Measurements from ENCODE around the gene COL4A2.

Gene COL4A2

DNA sequence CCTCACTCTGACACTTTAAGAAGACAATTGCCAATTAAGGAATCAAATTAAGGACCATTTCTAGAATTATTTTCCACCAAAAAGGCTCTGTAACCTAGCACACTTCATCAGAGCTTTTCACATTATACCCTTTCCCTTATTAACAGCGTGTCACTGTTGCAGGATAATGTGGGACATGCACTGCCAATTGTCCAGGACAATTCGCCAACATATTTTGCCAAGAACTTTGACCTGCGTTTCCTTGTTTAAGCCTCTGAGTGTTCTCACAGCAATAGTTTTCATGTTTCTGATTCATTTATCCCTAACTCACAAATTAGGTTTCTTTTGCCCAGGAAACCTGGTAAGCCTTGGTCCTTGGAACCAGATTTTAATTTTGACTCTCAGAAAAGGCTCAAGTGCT, 13.4 kb upstream of the COL4A2 start:
- H3K27ac ChIP-seq (ENCODE audit: low read depth, low read length, poor library complexity, severe bottlenecking) = no peak overlapping the region
- no peaks in the 10 kb centered on the region for H3K4me1 ChIP-seq (ENCODE audit: insufficient read depth, low read length, severe bottlenecking)
- H3K36me3 ChIP-seq (ENCODE audit: insufficient read depth, low read length) = no peaks in the 10 kb centered on the region
- H3K9me2 ChIP-seq (ENCODE audit: low read depth, low read length) = no peaks in the 10 kb centered on the region
- 0 out of 2 replicates have a peak, but pooled peaks cover 5% of the 10 kb centered on the region for H3K27me3 ChIP-seq (ENCODE audit: insufficient read depth, low read length)
- H3K79me2 ChIP-seq (ENCODE audit: insufficient read depth, low read length) = no peaks in the 10 kb centered on the region
- H3K4me3 ChIP-seq (ENCODE audit: low read depth, low read length, poor library complexity, severe bottlenecking) = no peak overlapping the region
- H2AFZ ChIP-seq (ENCODE audit: low read length) = no peak overlapping the region
- H3K4me2 ChIP-seq (ENCODE audit: low read length) = no peak overlapping the region
- H3K9ac ChIP-seq (ENCODE audit: low read length) = no peak overlapping the region
- H3F3A ChIP-seq (ENCODE audit: insufficient read depth, low read length) = no peaks in the 10 kb centered on the region
- H3K9me3 ChIP-seq (ENCODE audit: low read length) = no peaks in the 10 kb centered on the region
- no peaks in the 10 kb centered on the region for H4K20me1 ChIP-seq (ENCODE audit: insufficient read depth, low read length)
- no peak for TF ChIP-seq EZH2 (IDR thresholded peaks at IDR 0.05; ENCODE audit: borderline replicate concordance, low read length)
- TF ChIP-seq, protein P1, sequence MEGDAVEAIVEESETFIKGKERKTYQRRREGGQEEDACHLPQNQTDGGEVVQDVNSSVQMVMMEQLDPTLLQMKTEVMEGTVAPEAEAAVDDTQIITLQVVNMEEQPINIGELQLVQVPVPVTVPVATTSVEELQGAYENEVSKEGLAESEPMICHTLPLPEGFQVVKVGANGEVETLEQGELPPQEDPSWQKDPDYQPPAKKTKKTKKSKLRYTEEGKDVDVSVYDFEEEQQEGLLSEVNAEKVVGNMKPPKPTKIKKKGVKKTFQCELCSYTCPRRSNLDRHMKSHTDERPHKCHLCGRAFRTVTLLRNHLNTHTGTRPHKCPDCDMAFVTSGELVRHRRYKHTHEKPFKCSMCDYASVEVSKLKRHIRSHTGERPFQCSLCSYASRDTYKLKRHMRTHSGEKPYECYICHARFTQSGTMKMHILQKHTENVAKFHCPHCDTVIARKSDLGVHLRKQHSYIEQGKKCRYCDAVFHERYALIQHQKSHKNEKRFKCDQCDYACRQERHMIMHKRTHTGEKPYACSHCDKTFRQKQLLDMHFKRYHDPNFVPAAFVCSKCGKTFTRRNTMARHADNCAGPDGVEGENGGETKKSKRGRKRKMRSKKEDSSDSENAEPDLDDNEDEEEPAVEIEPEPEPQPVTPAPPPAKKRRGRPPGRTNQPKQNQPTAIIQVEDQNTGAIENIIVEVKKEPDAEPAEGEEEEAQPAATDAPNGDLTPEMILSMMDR (IDR thresholded peaks at IDR 0.05; ENCODE audit: low read length) = no peak

DNA sequence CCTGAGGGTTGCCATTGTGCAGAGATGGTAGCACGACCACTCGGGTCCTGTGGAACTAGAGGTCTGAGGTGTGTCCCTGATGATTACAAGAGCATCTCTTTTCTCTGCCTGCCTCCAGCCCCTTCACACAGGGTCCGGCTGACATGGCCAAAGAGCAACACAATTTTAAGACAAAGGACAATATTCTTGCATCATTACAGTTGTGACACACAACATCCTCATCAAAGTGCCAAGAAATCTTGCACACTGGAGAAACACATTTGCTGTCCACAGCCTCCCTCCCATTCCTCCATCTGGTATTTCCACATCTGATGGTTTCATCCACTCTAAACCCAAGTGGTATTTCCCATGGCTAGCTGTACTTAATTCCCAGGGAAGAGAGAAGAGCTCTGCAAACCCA, 12.9 kb upstream of the COL4A2 start:
- H3K4me3 ChIP-seq (ENCODE audit: low read depth, low read length, poor library complexity, severe bottlenecking) = no peak overlapping the region
- no peaks in the 10 kb centered on the region for H3K9me3 ChIP-seq (ENCODE audit: low read length)
- H3K36me3 ChIP-seq (ENCODE audit: insufficient read depth, low read length) = no peaks in the 10 kb centered on the region
- no peak overlapping the region for H3K27ac ChIP-seq (ENCODE audit: low read depth, low read length, poor library complexity, severe bottlenecking)
- H2AFZ ChIP-seq (ENCODE audit: low read length) = no peak overlapping the region
- no peaks in the 10 kb centered on the region for H3K9me2 ChIP-seq (ENCODE audit: low read depth, low read length)
- H3K4me1 ChIP-seq (ENCODE audit: insufficient read depth, low read length, severe bottlenecking) = no peaks in the 10 kb centered on the region
- H4K20me1 ChIP-seq (ENCODE audit: insufficient read depth, low read length) = no peaks in the 10 kb centered on the region
- no peaks in the 10 kb centered on the region for H3F3A ChIP-seq (ENCODE audit: insufficient read depth, low read length)
- no peak for TF ChIP-seq EZH2 (IDR thresholded peaks at IDR 0.05; ENCODE audit: borderline replicate concordance, low read length)
- TF ChIP-seq, protein P1 (IDR thresholded peaks at IDR 0.05; ENCODE audit: low read length) = no peak
- H3K9ac ChIP-seq (ENCODE audit: low read length) = no peak overlapping the region
- H3K4me2 ChIP-seq (ENCODE audit: low read length) = no peak overlapping the region
- no peaks in the 10 kb centered on the region for H3K79me2 ChIP-seq (ENCODE audit: insufficient read depth, low read length)
- H3K27me3 ChIP-seq (ENCODE audit: insufficient read depth, low read length) = peaks cover 5% of the 10 kb centered on the region; the same call in 1 of the 2 replicates

DNA sequence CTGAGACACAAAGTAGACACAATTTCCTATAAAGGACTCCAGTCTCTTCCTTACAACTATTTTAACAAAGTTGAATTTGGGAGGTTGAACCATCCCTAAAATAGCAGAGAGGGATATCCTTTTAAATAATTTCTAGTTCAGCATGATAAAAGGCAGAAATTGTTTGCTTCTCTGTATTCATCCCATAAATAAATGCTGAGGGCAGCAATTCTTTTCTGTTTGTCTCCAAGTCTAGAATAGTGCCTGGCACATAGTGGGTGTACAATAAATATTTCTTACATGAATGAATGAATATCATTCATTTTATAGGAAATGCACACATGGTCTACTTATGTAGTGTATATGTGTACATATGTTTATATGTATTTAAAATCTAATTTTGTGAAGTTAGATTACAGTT, 12.5 kb upstream of the COL4A2 start:
- H3K4me1 ChIP-seq (ENCODE audit: insufficient read depth, low read length, severe bottlenecking) = no peaks in the 10 kb centered on the region
- no peak overlapping the region for H3K27ac ChIP-seq (ENCODE audit: low read depth, low read length, poor library complexity, severe bottlenecking)
- H3K4me3 ChIP-seq (ENCODE audit: low read depth, low read length, poor library complexity, severe bottlenecking) = no peak overlapping the region
- H3K36me3 ChIP-seq (ENCODE audit: insufficient read depth, low read length) = no peaks in the 10 kb centered on the region
- H3K9me3 ChIP-seq (ENCODE audit: low read length) = no peaks in the 10 kb centered on the region
- TF ChIP-seq EZH2 (IDR thresholded peaks at IDR 0.05; ENCODE audit: borderline replicate concordance, low read length) = no peak
- TF ChIP-seq, protein P1 (IDR thresholded peaks at IDR 0.05; ENCODE audit: low read length) = no peak
- no peaks in the 10 kb centered on the region for H3K79me2 ChIP-seq (ENCODE audit: insufficient read depth, low read length)
- H3K9me2 ChIP-seq (ENCODE audit: low read depth, low read length) = no peaks in the 10 kb centered on the region
- H3K9ac ChIP-seq (ENCODE audit: low read length) = no peak overlapping the region
- H3K4me2 ChIP-seq (ENCODE audit: low read length) = no peak overlapping the region
- H4K20me1 ChIP-seq (ENCODE audit: insufficient read depth, low read length) = no peaks in the 10 kb centered on the region
- no peak overlapping the region for H2AFZ ChIP-seq (ENCODE audit: low read length)
- no peaks in the 10 kb centered on the region for H3F3A ChIP-seq (ENCODE audit: insufficient read depth, low read length)
- peaks cover 5% of the 10 kb centered on the region; the same call in 1 of the 2 replicates for H3K27me3 ChIP-seq (ENCODE audit: insufficient read depth, low read length)
